Sigmoid colon (tissue), 4 donors: ENCODE results near the gene DOK6.

Source experiments
- CTCF ChIP-seq, 4 experiments: fragments of 450-650 bp in 3 of 4; fragments of 200-600 bp in 1 of 4; IDR thresholded peaks; one replicate each; pipeline ENCODE4 v1.5.1; 2016 to 2019; ENCODE audit warnings: antibody characterized with exemption in 4 of 4, mild to moderate bottlenecking in 3 of 4, moderate library complexity in 2 of 4
- POLR2A ChIP-seq, 2 donors: fragments of 450-650 bp; IDR thresholded peaks; one replicate each; pipeline ENCODE4 v1.6.1; 2016; ENCODE audit warnings: antibody characterized with exemption in 2 of 2, mild to moderate bottlenecking in 2 of 2, moderate library complexity in 2 of 2
- POLR2AphosphoS5 ChIP-seq, 4 donors: sonication (generic); formaldehyde crosslinking; IDR thresholded peaks; one replicate each; pipeline ENCODE4 v1.6.1; 2017; ENCODE audit warnings: antibody characterized with exemption in 4 of 4

DNA sequence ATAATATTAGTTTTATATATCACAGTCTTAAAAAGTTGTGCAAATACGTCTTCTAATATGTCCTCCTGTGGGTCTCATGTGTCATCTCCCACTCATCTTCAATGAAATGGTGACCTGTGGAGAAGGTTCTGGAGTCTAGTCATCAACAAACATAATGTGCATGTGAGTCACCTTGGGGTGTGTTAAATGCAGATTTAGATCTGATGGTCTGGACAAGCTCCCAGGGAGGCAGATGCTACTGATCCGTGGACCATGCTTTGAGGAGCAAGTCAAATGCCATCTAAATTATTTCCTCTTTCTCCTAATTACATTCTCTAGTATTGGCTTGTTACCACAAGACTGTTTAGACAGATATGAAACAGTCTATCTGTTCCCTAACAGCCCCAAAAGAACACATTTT, 336.0 kb downstream of the DOK6 start:
- TF ChIP-seq POLR2AphosphoS5 (IDR thresholded peaks at IDR 0.05) (no peak), CTCF (IDR thresholded peaks at IDR 0.05) (no peak), POLR2A (IDR thresholded peaks at IDR 0.05) (no peak)
